GM21526 (cell line): Measurements from ENCODE around the gene MCM3AP.
"Not testable (repeated sequence)": the region's sequence is repeated elsewhere in the genome, so short reads cannot be mapped to it uniquely, and the experiment has no call there.

ENCODE experiments used
- ATAC-seq: cut with Tn5 transposase; IDR thresholded peaks from one replicate; pipeline ENCODE4 v1.9.1; 2021; ENCODE audit warnings: moderate library complexity; ENCODE audit not compliant: unreplicated experiment, low FRiP score

MCM3AP gene

DNA sequence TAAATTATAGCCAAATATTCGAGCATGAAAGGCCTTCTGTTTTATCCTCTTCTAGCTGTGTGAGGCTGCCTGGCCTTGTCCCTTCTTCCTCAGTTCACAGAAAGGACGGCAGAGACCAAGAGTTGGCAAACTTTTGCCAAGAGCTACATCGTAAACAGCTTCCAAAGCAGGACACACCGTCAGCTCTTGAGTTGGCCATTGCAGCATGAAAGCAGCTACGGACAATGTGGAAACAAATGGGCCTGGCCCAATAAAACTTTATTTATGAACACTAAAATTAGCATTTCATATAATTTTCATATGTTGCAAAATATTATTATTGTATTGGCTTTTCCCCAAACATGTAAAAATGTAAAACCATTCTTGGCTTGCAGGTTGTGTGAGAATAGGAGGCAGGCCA, 27.5 kb upstream of the MCM3AP start:
- ATAC-seq = no peak

DNA sequence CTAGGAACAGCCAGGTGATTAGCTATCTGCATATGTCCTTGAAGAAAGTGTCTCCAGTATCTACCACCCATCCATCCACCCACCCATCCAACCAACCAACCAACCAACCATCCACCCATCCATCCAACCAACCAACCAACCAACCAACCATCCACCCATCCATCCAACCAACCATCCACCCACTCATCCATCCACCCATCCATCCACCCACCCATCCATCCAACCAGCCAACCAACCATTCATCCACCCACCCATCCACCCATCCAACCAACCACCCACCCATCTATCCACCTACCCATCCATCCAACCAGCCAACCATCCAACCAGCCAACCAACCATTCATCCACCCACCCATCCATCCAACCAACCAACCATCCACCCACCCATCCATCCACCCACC, 26.2 kb upstream of the MCM3AP start:
- ATAC-seq = no peak

DNA sequence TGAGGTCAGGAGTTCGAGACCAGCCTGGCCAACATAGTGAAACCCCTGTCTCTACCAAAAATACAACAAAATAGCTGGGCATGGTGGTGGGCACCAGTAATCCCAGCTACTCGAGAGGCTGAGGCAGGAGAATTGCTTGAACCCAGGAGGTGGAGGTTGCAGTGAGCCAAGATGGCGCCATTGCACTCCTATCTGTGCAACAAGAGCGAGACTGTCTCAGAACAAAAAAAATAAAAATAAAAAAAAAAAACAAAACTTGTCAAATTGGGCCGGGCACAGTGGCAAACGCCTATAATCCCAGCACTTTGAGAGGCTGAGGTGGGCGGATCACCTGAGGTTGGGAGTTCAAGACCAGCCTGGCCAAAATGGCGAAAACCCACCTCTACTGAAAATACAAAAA, 24.8 kb upstream of the MCM3AP start:
- ATAC-seq = not testable (repeated sequence)

DNA sequence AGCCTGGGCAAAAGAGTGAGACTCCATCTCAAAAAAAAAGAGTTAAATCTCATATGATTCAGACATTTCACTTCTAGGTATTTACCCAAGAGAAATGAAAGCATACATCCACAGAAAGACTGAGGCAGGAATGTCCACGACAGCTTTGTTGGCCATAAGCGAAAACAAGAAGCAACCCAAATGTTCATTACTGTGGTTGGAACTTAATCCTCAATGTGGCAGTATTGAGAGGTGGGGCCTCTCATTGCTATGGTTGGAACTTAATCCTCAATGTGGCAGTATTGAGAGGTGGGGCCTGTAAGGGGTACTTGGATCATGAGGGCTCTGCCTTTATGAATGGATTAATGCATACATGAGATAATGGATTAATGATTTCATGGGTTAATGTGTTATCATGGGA, 23.0 kb upstream of the MCM3AP start:
- no peak for ATAC-seq

DNA sequence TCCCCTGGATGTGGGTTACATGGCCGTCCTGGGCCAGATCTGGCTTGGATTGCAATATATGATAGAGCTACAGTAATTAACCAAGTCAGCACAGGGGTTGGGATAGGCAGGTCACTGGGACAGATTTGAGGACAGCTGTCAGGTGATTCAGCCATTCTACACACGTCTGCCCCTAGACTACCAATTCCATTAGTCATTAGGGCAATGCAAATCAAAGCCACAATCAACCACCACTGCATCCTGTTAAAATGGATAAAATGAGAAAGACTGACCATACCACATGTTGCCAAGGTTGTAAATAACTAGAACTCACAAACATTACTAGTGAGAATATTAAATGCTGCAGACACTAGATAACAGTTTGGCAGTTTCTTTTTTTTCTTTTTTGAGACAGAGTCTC, 22.2 kb upstream of the MCM3AP start:
- no peak for ATAC-seq

DNA sequence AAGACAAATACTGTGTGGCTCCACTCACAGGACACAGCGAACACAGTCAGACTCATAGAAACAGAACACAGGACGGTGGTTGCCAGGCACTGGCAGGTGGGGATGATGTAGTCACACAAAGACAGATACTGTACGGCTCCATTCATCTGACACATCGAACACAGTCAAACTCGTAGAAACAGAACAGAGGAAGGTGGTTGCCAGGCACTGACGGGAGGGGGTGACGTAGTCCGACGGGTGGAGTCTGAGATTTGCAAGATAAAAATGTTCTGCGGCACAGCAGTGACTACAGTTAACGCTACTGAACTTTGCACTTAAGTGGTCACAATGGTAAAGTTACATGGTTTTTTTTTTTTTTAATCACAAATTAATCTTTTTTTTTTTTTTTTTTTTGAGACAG, 19.5 kb upstream of the MCM3AP start:
- ATAC-seq = no peak

DNA sequence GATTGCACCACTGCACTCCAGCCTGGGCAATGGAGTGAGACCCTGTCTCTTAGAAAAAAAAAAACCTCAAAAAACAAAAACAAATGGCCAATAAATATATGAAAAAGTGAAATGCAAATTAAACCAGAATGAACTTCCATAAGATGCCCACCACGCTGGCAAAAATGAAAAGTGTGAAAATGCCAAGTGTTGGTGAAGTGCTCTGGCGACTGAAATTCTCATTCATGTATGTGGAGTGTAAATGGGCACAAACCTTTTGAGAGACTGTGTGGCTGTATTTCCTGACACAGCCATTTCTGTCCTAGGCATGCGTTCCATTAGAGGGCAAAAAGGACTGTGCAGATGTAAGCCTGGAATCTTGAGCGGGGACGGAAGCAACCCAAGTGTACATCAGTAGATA, 19.0 kb upstream of the MCM3AP start:
- ATAC-seq = no peak

DNA sequence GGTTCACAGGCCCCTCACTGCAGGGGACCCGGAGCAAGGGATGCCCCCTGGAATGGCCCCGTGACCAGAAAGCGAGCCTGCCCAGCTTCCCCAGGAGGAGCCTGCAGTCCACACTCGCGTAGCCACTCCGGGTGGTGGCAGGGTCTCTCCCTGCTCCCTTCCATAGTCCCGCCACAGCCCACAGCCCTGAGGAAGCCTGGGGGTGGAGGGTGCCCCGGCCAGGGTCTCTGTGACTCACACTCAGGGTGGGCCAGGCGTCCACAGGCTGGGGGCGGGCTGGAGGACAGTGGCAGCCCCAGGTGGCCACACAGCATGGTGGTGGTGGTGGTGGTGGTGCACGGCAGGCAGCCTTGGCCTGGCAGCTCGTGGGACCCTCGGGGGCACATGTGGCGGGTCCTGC, 16.3 kb upstream of the MCM3AP start:
- no peak for ATAC-seq

DNA sequence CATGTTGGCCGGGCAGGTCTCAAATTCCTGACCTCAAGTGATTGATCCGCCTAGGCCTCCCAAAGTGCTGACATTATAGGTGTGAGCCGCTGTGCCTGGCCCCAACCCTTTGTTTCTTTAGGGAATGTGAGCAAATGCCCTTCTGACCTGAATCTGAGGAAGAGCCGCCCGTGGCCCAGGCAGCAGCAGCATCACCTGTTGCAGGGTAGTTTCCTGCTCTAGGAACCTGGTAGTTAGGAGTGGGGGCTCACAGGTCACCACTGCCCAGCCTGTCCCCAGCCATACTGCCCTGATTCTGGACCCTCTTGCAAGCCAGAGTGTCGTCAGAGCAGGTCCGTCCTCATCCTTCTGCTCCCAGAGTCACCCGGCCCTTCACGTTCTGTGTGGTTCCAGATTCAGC, 13.8 kb upstream of the MCM3AP start:
- ATAC-seq = no peak

DNA sequence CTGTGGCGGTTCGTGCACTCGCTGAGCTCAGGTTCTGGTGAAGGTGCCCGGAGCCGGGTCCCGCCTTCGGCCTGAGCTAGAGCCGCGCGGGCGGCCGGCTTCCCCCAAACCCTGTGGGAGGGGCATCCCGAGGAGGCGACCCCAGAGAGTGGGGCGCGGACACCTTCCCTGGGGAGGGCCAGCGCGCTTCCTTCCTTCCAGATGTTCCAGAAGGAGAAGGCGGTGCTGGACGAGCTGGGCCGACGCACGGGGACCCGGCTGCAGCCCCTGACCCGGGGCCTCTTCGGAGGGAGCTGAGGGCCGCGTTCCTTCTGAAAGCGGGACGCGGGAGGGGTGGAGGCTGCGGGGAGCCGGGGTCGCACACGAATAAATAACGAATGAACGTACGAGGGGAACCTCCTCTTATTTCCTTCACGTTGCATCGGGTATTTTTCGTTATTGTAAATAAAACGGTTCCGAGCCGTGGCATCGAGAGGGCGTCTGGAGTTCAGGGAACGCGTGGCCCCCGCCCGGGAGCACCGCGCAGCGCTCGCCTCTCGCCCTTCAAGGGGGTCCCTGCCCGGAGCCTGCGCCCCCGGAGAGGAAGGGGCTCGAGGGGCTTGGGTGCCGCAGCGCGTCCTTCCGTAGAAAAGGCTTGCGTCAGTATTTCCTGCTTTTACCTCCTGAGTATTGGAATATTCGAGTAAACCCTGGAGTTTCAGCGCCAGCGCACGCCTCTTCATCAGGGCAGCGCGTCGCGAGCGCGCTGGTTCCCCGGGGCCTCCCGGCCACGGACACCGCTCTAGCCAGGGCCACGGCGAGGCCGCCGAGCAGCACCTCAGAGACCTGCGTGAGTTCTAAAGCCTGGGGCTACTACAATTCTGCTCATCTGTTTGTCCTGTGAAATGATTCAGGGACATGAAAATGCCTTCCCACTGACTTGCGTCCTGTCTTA, 12.2 kb upstream of the MCM3AP start:
- ATAC-seq = no peak

DNA sequence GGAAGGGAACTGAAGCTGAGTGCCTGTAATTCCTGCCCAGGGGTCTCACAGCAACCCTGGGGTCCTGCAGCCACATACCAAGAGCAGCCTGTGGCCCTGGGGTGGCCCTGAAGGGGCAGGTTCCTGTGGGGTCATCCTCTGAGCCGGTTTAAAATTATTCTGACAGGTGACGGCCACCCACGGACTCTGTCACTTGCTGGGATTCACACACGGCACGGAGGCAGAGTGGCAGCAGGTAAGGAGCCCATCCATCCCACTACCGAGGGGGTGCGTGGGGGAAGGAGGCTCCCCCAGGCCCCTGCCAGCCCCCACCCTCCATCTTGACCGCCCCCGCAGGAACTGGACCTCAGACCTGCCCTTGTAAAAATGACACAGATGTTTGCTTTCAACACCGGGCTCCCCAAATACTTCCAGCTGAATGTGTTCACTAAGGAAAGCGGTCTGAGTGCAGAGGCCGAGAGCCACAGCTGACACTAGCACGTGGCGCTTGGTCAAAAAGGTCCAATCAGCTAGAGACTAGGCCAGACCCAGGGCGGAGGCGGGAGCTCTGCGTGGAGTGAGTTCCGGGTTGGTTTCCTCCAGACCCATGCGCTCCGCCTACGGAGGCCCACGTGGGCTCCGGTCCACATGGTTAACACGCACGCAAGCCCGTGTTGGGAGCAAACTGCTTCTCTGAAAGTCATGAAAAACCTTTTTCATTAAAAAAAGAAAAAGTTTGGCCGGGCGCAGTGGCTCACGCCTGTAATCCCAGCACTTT, 10.8 kb upstream of the MCM3AP start:
- ATAC-seq = no peak

DNA sequence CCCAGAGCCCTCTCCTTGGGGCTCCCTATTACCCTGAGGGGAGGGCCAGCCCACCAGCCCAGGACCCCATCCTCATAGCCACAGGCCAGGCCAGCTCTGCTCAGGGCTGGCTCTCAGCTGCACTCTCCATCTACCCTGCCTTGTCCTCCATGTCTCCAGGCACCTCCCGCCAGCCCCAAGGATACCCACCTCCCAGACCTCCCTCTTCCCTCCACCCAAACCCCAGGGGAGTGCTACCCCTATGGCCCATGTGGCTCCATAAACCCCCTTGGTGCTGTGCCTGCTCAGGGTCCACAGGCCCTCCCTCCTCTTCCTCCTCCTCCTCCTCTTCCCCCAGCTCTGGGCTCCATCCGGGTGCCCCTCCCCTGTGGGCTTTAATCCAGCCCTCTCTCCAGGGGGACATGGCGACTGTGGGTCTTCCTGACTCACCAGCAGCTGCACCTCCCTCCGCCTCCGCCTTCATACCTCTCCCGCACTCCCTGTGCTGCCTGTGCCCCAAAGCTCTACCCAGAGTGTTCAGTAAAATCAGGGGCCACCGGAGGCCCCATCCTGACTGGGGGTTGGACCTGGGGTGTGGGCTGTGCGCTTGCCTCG, 9.9 kb upstream of the MCM3AP start:
- no peak for ATAC-seq

DNA sequence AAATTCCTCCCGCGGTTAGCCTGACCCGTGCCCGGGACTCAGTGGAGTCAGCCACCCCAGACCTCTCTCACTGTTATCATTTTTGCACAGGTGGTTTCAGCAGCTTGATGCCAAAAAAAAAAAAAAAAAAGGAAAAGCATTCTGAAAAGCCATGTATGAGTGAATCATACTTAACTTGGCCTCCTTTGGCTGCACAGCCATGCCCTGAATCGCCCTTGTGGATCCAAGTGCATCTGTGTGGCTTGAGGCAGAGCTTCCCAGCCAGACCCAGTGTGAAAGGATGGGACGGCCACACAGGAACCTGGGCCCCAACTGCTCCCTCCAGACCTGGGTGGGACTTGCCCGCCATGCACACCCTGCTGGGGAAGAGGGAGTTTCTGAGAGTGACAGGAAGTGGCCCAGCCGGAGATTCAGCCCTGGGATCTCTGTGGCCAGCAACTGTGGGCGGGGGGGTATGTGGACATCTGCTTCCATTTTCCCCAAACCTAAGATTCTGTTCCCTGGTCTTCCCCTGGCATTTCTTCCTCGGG, 9.3 kb upstream of the MCM3AP start:
- no peak for ATAC-seq

DNA sequence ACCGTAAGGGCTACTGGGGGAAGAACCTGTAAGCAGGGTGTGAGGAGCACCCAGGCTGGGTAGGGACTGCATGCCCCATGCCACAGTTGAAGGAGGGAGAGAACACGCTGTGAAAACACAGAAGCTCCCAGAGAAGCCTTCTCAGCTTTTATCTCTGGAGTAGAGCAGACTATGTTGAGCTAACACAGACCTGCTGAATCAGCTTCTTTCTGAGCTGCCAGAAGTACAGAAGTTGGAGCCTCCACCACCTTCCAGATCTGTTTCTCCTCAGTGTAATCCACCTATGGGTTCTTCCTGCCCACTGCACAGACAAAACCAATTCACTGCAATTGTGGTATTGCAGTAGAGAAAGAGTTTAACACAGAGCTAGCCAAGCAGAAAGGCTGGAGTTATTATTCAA, 6.2 kb upstream of the MCM3AP start:
- no peak for ATAC-seq

DNA sequence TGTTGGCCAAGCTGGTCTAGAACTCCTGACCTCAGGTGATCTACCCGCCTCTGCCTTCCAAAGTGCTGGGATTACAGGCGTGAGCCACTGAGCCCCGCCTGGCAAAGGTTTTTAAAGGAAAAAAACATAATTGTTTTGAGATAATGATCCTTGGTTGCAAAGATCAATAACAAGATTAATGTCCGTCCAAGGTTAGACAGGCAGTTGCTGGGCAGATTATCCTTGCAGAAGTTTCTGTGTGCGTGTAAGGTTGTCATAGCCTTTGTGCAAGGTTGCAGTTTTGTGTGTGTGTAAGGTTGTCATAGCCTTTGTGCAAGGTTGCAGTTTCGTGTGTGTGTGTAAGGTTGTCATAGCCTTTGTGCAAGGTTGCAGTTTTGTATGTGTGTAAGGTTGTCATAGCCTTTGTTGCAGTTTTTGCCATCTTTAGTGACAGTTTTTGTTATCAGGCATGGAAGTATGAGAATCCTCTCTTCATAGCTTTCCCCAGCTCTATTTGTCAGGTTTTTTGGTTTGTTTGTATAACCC, 4.3 kb upstream of the MCM3AP start:
- ATAC-seq = no peak

DNA sequence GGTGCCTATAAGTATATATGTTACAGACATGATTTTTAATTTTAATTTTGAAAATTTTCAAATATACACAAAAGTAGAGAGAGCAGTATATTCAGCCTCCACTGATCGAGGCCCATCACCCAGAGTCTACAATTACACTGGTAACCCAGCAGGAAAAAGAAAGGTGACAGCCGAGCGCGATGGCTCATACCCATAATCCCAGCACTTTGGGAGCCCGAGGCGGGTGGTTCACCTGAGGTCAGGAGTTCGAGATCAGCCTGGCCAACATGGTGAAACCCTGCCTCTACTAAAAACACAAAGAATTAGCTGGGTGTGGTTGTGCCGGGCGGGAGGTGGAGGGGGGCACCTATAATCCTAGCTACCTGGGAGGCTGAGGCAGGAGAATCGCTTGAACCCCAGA, 2.1 kb upstream of the MCM3AP start:
- no peak for ATAC-seq

DNA sequence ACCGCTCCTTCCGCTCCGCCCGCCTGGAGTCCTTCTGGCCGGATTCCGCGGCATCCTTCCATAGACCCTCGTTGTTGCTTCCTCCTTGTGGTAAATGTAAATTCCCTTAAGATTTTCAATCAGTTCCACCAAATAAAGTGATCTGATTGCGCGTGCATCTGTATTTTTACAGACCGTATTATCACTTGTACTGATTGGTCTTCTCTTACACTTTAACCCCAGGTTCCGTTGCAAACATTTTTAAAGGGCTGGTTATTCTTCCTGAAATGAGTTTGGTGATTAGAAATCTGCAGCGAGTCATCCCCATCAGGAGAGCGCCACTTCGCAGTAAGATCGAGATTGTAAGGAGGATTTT, 1.2 kb upstream of the MCM3AP start:
- ATAC-seq = no peak

DNA sequence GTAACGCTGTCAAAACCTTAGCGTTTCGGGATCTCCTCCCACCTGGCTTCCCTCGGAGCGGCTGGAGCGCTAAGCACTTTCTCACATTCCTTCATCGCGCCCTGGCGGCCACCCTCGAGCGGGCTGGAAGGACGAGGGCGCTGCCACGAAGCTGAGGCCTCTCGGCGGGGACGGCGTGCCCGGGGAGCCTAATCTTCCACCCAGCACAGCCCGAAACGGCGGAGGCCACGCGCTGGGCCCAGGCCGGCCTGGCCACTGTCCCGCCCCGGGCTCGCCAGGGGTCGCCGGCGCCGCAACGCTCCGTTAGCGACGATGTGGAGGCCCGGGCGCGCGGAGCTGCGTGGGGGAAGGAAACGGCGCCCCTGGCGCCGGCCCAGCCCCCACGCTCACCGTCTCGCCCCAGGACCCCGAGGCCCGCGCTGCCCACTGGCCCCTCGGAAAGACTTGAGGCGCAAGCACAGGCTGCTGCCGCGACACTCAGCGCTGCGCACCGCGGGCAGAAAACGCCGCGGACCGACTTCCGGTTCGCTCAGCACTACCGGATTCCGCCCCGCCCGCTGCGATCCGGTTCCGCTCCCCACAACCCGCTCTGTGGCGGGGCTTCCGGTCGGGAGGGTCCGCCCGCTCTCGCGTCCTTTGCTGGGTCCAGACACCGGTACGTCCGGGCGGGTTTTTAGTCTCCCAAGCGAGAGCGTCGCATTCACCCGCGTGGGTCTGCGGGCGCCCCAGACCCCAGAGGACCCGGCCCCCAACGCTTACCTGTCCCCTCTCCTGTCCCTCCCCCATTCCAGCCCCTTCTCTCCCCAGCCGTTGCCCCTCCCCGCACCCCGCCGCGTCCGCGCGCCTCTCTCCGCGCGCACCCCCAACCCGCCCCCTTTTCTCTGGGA, 593 bp upstream of the MCM3AP start, which contains the start of gene YBEY:
Gene YBEY (plus strand): TSS at position 582 of the 887 bp plus-strand sequence. CDS start 572 bp downstream, outside the sequence.
- ATAC-seq = peak; percentile 77

DNA sequence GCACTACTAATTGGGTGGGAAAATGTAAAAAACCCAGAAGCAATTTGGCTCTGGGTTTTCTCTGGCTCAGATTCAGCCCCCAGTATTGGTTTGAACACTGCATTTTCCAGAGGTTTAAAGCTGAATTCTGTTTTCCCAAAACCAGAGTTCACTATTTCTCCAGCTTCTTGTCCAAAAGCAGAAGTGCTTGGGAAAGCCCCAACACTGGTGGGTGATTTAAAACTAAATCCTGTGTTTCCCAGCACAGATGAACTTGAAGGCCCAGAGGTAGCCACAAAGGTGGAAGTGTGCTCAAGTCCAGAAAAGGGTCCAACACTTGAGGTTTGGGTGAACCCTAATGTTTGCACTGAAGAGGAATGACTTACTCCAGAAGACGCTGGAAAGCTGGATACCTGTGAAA, 678 bp downstream of the MCM3AP start:
- no peak for ATAC-seq

DNA sequence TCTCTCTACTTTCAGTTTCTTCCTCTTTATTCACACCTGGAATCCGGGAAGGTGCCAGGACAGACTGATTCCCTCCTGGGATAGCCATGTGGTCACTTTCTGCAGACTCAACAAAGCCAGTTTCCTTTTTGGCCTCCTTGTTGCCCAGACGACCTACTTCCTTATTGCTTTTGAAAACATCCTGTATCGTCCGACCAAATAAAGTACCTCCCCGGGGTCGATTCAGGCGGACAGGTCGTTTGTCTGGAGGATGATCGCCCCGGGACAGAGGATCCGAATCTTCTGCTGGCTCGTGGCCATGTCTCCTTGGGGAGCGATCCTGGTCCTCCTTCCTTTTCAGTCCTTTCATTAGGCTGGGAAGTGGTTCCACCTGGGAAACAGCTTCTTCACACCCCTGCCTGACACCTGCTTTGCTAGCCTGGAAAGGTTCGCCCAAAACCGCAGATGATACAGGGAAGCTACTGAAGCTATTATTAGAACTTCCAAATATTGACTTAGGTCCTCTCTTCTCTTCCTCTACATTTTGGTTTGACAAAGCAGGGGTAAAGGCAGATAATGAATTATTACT, 1.2 kb downstream of the MCM3AP start:
- no peak for ATAC-seq
